RKO (cell line): ENCODE measurements around the gene KREMEN1.

Experiments used
- DNase-seq: peaks from one replicate; pipeline ENCODE4 v3.0.0-alpha.2; 2016; ENCODE audit warnings: low spot score

The KREMEN1 gene

GRCh38 chr22:29207562-29208501 lies 135.0 kb downstream of the KREMEN1 start:
- no peak for DNase-seq

- no peak for DNase-seq
These were observed 135.6 kb downstream of the KREMEN1 start for GRCh38 chr22:29208502-29208862.

GRCh38 chr22:29208879-29209623 lies 136.2 kb downstream of the KREMEN1 start:
- no peak for DNase-seq

- DNase-seq = no peak
These were observed 136.7 kb downstream of the KREMEN1 start for GRCh38 chr22:29209624-29209929.

- no peak for DNase-seq
These were observed 138.2 kb downstream of the KREMEN1 start for GRCh38 chr22:29211066-29211465.

GRCh38 chr22:29211466-29211865 lies 138.6 kb downstream of the KREMEN1 start:
- no peak for DNase-seq

- no peak for DNase-seq
These were observed 139.9 kb downstream of the KREMEN1 start for GRCh38 chr22:29212743-29213142.

GRCh38 chr22:29213493-29213892 lies 140.7 kb downstream of the KREMEN1 start:
- no peak for DNase-seq

GRCh38 chr22:29214232-29214631 lies 141.4 kb downstream of the KREMEN1 start:
- no peak for DNase-seq

GRCh38 chr22:29215012-29215860 lies 142.4 kb downstream of the KREMEN1 start:
- no peak for DNase-seq

- no peak for DNase-seq
These were observed 143.4 kb downstream of the KREMEN1 start for GRCh38 chr22:29216011-29216872.

- DNase-seq = no peak
These were observed 144.2 kb downstream of the KREMEN1 start for GRCh38 chr22:29216873-29217666.
